ENCODE measurements around the gene GRXCR1. TPM values are rescaled to one million over a fixed set of nuclear protein-coding genes. Genes with fewer than 3 reads are reported as not detected.

The GRXCR1 gene
- total RNA-seq, 1 donor from 2014 or later = not detected

- Mint-ChIP-seq H3K27ac (no peak overlapping the region), H3K36me3 (ENCODE audit: low read depth) (no peaks in the 10 kb centered on the region), H3K27me3 (ENCODE audit: insufficient read depth) (no peaks in the 10 kb centered on the region), H3K9me3 (no peaks in the 10 kb centered on the region), H3K4me3 (no peak overlapping the region), H3K4me1 (ENCODE audit: low read depth) (no peaks in the 10 kb centered on the region)
- DNase-seq (ENCODE audit: low spot score) = no peak
- intact Hi-C loops (cut with micrococcal nuclease) = no loop called here
These were observed 62.6 kb downstream of the GRXCR1 start for GRCh38 chr4:42954963-42955669.

GRCh38 chr4:42955746-42956505 is 63.4 kb downstream of the GRXCR1 start:
- Mint-ChIP-seq H3K9me3 (no peaks in the 10 kb centered on the region), H3K36me3 (ENCODE audit: low read depth) (no peaks in the 10 kb centered on the region), H3K27ac (no peak overlapping the region), H3K4me3 (no peak overlapping the region), H3K27me3 (ENCODE audit: insufficient read depth) (no peaks in the 10 kb centered on the region), H3K4me1 (ENCODE audit: low read depth) (no peaks in the 10 kb centered on the region)
- intact Hi-C loops (cut with micrococcal nuclease) = no loop called here
- no peak for DNase-seq (ENCODE audit: low spot score)

- intact Hi-C loops (cut with micrococcal nuclease) = no loop called here
- Mint-ChIP-seq H3K27ac (no peak overlapping the region), H3K27me3 (ENCODE audit: insufficient read depth) (no peaks in the 10 kb centered on the region), H3K9me3 (no peaks in the 10 kb centered on the region), H3K36me3 (ENCODE audit: low read depth) (no peaks in the 10 kb centered on the region), H3K4me3 (no peak overlapping the region), H3K4me1 (ENCODE audit: low read depth) (no peaks in the 10 kb centered on the region)
- DNase-seq (ENCODE audit: low spot score) = no peak
These were observed 72.8 kb downstream of the GRXCR1 start for GRCh38 chr4:42965326-42965725.

- H3K27ac Mint-ChIP-seq = no peak overlapping the region
- no peak for DNase-seq (ENCODE audit: low spot score)
- no peak overlapping the region for H3K4me3 Mint-ChIP-seq
- H3K9me3 Mint-ChIP-seq = peaks cover 11% of the 10 kb centered on the region
- intact Hi-C loops (cut with micrococcal nuclease) = no loop called here
- no peaks in the 10 kb centered on the region for H3K4me1 Mint-ChIP-seq (ENCODE audit: low read depth)
- H3K27me3 Mint-ChIP-seq (ENCODE audit: insufficient read depth) = no peaks in the 10 kb centered on the region
- no peaks in the 10 kb centered on the region for H3K36me3 Mint-ChIP-seq (ENCODE audit: low read depth)
These were observed 93.5 kb downstream of the GRXCR1 start for GRCh38 chr4:42985976-42986375.

- no peak overlapping the region for H3K27ac Mint-ChIP-seq
- DNase-seq (ENCODE audit: low spot score) = no peak
- no peak overlapping the region for H3K4me3 Mint-ChIP-seq
- H3K27me3 Mint-ChIP-seq (ENCODE audit: insufficient read depth) = no peaks in the 10 kb centered on the region
- no peaks in the 10 kb centered on the region for H3K36me3 Mint-ChIP-seq (ENCODE audit: low read depth)
- intact Hi-C loops (cut with micrococcal nuclease) = loop anchor here (2.0 kb wide), 1 partner anchor 1633 kb away; no protein-coding TSS in a partner anchor
- H3K9me3 Mint-ChIP-seq = no peaks in the 10 kb centered on the region
- H3K4me1 Mint-ChIP-seq (ENCODE audit: low read depth) = no peaks in the 10 kb centered on the region
These were observed 102.9 kb downstream of the GRXCR1 start for GRCh38 chr4:42995343-42995944.

- no peak overlapping the region for H3K4me3 Mint-ChIP-seq
- peaks cover under 1% of the 10 kb centered on the region for H3K9me3 Mint-ChIP-seq
- intact Hi-C loops (cut with micrococcal nuclease) = no loop called here
- H3K4me1 Mint-ChIP-seq (ENCODE audit: low read depth) = no peaks in the 10 kb centered on the region
- DNase-seq (ENCODE audit: low spot score) = no peak
- H3K36me3 Mint-ChIP-seq (ENCODE audit: low read depth) = no peaks in the 10 kb centered on the region
- no peaks in the 10 kb centered on the region for H3K27me3 Mint-ChIP-seq (ENCODE audit: insufficient read depth)
- no peak overlapping the region for H3K27ac Mint-ChIP-seq
These were observed 116.3 kb downstream of the GRXCR1 start for GRCh38 chr4:43008793-43009192.

GRCh38 chr4:43014256-43014655 is 121.7 kb downstream of the GRXCR1 start:
- intact Hi-C loops (cut with micrococcal nuclease) = no loop called here
- H3K9me3 Mint-ChIP-seq = no peaks in the 10 kb centered on the region
- no peak for DNase-seq (ENCODE audit: low spot score)
- H3K4me3 Mint-ChIP-seq = no peak overlapping the region
- H3K27me3 Mint-ChIP-seq (ENCODE audit: insufficient read depth) = no peaks in the 10 kb centered on the region
- no peak overlapping the region for H3K27ac Mint-ChIP-seq
- no peaks in the 10 kb centered on the region for H3K36me3 Mint-ChIP-seq (ENCODE audit: low read depth)
- no peaks in the 10 kb centered on the region for H3K4me1 Mint-ChIP-seq (ENCODE audit: low read depth)

GRCh38 chr4:43041632-43042031 is 149.1 kb downstream of the GRXCR1 start:
- H3K4me3 Mint-ChIP-seq = no peak overlapping the region
- H3K9me3 Mint-ChIP-seq = no peaks in the 10 kb centered on the region
- intact Hi-C loops (cut with micrococcal nuclease) = no loop called here

GRCh38 chr4:43047058-43047457 is 154.5 kb downstream of the GRXCR1 start:
- intact Hi-C loops (cut with micrococcal nuclease) = no loop called here
- Mint-ChIP-seq H3K36me3 (ENCODE audit: low read depth) (no peaks in the 10 kb centered on the region), H3K4me1 (ENCODE audit: low read depth) (no peaks in the 10 kb centered on the region), H3K27ac (no peak overlapping the region), H3K9me3 (no peaks in the 10 kb centered on the region), H3K4me3 (no peak overlapping the region), H3K27me3 (ENCODE audit: insufficient read depth) (no peaks in the 10 kb centered on the region)
- no peak for DNase-seq (ENCODE audit: low spot score)

More at GRCh38 chr4:43041632-43042031, 149.1 kb downstream of the GRXCR1 start:
- no peak for DNase-seq (ENCODE audit: low spot score)
- H3K36me3 Mint-ChIP-seq (ENCODE audit: low read depth) = no peaks in the 10 kb centered on the region
- no peaks in the 10 kb centered on the region for H3K4me1 Mint-ChIP-seq (ENCODE audit: low read depth)
- H3K27me3 Mint-ChIP-seq (ENCODE audit: insufficient read depth) = no peaks in the 10 kb centered on the region
- no peak overlapping the region for H3K27ac Mint-ChIP-seq

- no peak overlapping the region for H3K4me3 Mint-ChIP-seq
- H3K27me3 Mint-ChIP-seq (ENCODE audit: insufficient read depth) = no peaks in the 10 kb centered on the region
- H3K4me1 Mint-ChIP-seq (ENCODE audit: low read depth) = no peaks in the 10 kb centered on the region
These were observed 156.1 kb downstream of the GRXCR1 start for GRCh38 chr4:43048570-43048969.

GRCh38 chr4:43049326-43049725 is 156.8 kb downstream of the GRXCR1 start:
- intact Hi-C loops (cut with micrococcal nuclease) = no loop called here
- H3K4me3 Mint-ChIP-seq = no peak overlapping the region
- DNase-seq (ENCODE audit: low spot score) = no peak
- no peak overlapping the region for H3K27ac Mint-ChIP-seq
- no peaks in the 10 kb centered on the region for H3K4me1 Mint-ChIP-seq (ENCODE audit: low read depth)
- no peaks in the 10 kb centered on the region for H3K9me3 Mint-ChIP-seq
- H3K36me3 Mint-ChIP-seq (ENCODE audit: low read depth) = no peaks in the 10 kb centered on the region
- no peaks in the 10 kb centered on the region for H3K27me3 Mint-ChIP-seq (ENCODE audit: insufficient read depth)

More at GRCh38 chr4:43048570-43048969, 156.1 kb downstream of the GRXCR1 start:
- H3K27ac Mint-ChIP-seq = no peak overlapping the region
- no peaks in the 10 kb centered on the region for H3K36me3 Mint-ChIP-seq (ENCODE audit: low read depth)
- DNase-seq (ENCODE audit: low spot score) = no peak
- intact Hi-C loops (cut with micrococcal nuclease) = no loop called here
- no peaks in the 10 kb centered on the region for H3K9me3 Mint-ChIP-seq

GRCh38 chr4:43066415-43066814 is 173.9 kb downstream of the GRXCR1 start:
- Mint-ChIP-seq H3K4me3 (no peak overlapping the region), H3K27ac (no peak overlapping the region), H3K27me3 (ENCODE audit: insufficient read depth) (no peaks in the 10 kb centered on the region), H3K4me1 (ENCODE audit: low read depth) (no peaks in the 10 kb centered on the region), H3K36me3 (ENCODE audit: low read depth) (no peaks in the 10 kb centered on the region), H3K9me3 (no peaks in the 10 kb centered on the region)
- no peak for DNase-seq (ENCODE audit: low spot score)
- intact Hi-C loops (cut with micrococcal nuclease) = no loop called here

GRCh38 chr4:43071069-43071468 is 178.6 kb downstream of the GRXCR1 start:
- no peaks in the 10 kb centered on the region for H3K36me3 Mint-ChIP-seq (ENCODE audit: low read depth)
- intact Hi-C loops (cut with micrococcal nuclease) = no loop called here
- H3K27me3 Mint-ChIP-seq (ENCODE audit: insufficient read depth) = no peaks in the 10 kb centered on the region
- peaks cover 7% of the 10 kb centered on the region for H3K9me3 Mint-ChIP-seq
- H3K4me3 Mint-ChIP-seq = no peak overlapping the region
- no peak for DNase-seq (ENCODE audit: low spot score)
- no peak overlapping the region for H3K27ac Mint-ChIP-seq
- H3K4me1 Mint-ChIP-seq (ENCODE audit: low read depth) = no peaks in the 10 kb centered on the region
